ENCODE results near the gene GPR68. TPM values are rescaled to one million over a fixed set of nuclear protein-coding genes. Genes with fewer than 3 reads are reported as not detected.

GPR68 gene
- total and polyA plus RNA-seq, 8 donors = 0.09 to 0.90 (median 0.23) TPM; not detected in 1

DNA sequence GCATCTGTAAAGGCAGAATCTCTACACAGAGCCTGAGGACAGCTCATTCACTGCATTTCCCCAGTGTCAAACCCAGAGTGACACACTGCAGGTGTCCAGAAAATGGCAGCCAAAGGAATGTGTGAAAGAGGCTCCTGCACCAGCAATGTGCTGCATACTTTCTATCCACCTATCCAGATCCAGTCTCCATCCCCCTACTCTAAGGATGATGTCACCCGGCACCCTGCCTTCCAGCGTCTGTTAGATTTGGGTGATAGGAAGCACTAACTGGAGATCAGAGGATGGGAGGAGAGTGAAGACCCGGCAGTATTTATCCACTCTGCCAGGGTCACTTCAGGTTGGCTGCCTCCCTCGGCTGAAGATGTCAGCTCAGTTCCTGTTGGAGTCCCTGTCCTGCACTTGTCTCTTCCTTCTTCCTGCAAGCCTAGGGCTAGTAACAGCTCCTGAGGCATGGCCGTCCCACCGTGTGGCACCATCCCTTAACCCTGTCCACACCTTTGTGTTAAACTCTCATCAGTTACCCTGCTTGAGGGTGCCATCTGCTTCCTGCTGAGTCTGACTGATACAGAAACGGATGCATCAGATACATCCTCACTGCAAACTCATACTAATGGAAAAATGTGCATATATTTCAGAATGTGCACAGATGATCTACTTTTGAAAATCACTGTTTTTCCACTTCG is 13.0 kb upstream of the GPR68 start:
- intact Hi-C loops (cut with DNase I) = no loop called here
- no peaks in the 10 kb centered on the region for H3K9me3 ChIP-seq
- no peak overlapping the region for H3K27ac ChIP-seq
- H3K4me3 ChIP-seq = no peak overlapping the region
- FAIRE-seq (no peak), ATAC-seq (no peak), DNase-seq (peak in 1 of 6 donors; percentile 22)
- no peak for TF ChIP-seq CTCF (IDR thresholded peaks at IDR 0.05)
- H3K4me1 ChIP-seq = peaks cover 0 to 4% (median 0%) of the 10 kb centered on the region in 3 donors
- WGBS, 2 donors = 39 to 45% methylated on average over 8 of the region's 8 CpGs
- no peaks in the 10 kb centered on the region for H3K36me3 ChIP-seq
- no peaks in the 10 kb centered on the region for H3K27me3 ChIP-seq

DNA sequence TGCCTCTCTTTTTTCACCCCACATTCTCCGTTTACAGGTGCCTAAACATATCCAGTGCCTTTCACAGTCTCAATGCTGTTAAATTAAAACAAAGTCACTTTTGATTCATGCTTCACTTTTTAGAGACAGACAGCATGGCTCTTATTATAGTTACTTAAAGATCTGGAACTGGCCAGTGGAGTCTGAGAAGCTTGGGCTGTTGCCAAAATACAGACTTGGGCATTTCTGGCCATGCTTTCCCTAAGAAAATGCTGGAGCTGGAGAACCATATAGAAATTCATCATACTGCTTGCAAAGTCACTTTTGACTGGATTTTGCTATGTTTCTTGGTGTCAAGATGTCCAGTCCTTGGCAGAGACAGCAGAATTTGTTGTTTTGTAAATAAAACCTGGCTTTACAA is 12.2 kb upstream of the GPR68 start:
- DNase-seq (no peak), ATAC-seq (no peak), FAIRE-seq (no peak)
- intact Hi-C loops (cut with DNase I) = no loop called here
- H3K9me3 ChIP-seq = no peaks in the 10 kb centered on the region
- TF ChIP-seq CTCF (IDR thresholded peaks at IDR 0.05) = no peak
- no peak overlapping the region for H3K4me3 ChIP-seq
- H3K36me3 ChIP-seq = no peaks in the 10 kb centered on the region
- no peak overlapping the region for H3K27ac ChIP-seq
- WGBS, 2 donors = 72 to 78% methylated on average over 1 of the region's 1 CpG
- no peaks in the 10 kb centered on the region for H3K27me3 ChIP-seq
- peaks cover 0 to 4% (median 0%) of the 10 kb centered on the region in 3 donors for H3K4me1 ChIP-seq

- Histone ChIP-seq H3K27ac (no peak overlapping the region), H3K27me3 (no peaks in the 10 kb centered on the region), H3K36me3 (no peaks in the 10 kb centered on the region), H3K4me1 (peaks cover 0 to 4% (median 0%) of the 10 kb centered on the region in 3 donors), H3K4me3 (no peak overlapping the region), H3K9me3 (no peaks in the 10 kb centered on the region)
- FAIRE-seq (no peak), ATAC-seq (peak in 1 of 4 donors; percentile 3), DNase-seq (peak in 1 of 6 donors; percentile 18)
- TF ChIP-seq CTCF (IDR thresholded peaks at IDR 0.05) = no peak
- WGBS, 2 donors = 68 to 73% methylated on average over 9 of the region's 9 CpGs
- intact Hi-C loops (cut with DNase I) = no loop called here
Measured at GRCh38 chr14:91255026-91255695, 10.7 kb upstream of the GPR68 start.

DNA sequence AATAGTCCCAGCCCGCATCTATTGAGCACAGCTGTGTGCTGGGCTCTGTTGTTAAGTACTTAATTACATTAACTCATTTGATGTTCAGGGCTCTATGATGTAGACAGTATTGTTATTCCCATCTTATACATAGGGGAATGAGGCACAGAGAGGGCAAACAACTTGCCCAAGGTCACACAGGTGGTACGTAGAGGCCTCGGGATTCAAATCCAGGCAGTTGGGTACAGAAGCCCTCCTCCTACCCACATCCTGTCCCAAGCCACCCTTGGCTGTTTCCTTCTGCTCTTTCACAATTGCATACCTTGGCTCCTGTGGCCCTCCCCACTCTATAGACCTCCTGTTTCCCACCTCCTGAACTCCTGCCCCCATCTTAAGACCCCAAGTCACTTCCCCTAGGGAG is 10.0 kb upstream of the GPR68 start:
- FAIRE-seq (no peak), ATAC-seq (no peak), DNase-seq (no peak)
- Histone ChIP-seq H3K27ac (no peak overlapping the region), H3K9me3 (no peaks in the 10 kb centered on the region), H3K4me1 (peaks cover 0 to 4% (median 0%) of the 10 kb centered on the region in 3 donors), H3K36me3 (no peaks in the 10 kb centered on the region), H3K27me3 (no peaks in the 10 kb centered on the region), H3K4me3 (no peak overlapping the region)
- 67 to 70% methylated on average over 3 of the region's 3 CpGs for WGBS, 2 donors
- no peak for TF ChIP-seq CTCF (IDR thresholded peaks at IDR 0.05)
- intact Hi-C loops (cut with DNase I) = no loop called here
